GM12892 (cell line): ENCODE data around the gene DRAXIN.

Experiments
- DNase-seq: peaks from one replicate; pipeline ENCODE4 v3.0.0; 2011; ENCODE audit not compliant: insufficient read length
- FAIRE-seq: peaks from 2 replicates; lab custom pipeline; 2011; peaks lifted over from hg19 to GRCh38; lab: Jason Lieb, UNC
- POLR2A ChIP-seq: IDR thresholded peaks from 2 replicates; pipeline ENCODE4 v1.6.1; 2011; ENCODE audit warnings: low read depth, low read length, control low read depth
- POLR2AphosphoS5 ChIP-seq: IDR thresholded peaks from 2 replicates; pipeline ENCODE4 v1.6.1; 2011; ENCODE audit warnings: low read depth, low read length, control low read depth
- TAF1 ChIP-seq: IDR thresholded peaks from 2 replicates; pipeline ENCODE4 v1.6.1; 2011; ENCODE audit warnings: low read depth, mild to moderate bottlenecking, control low read depth, low read length, borderline replicate concordance

The DRAXIN gene

GRCh38 chr1:11668516-11668915 is 23.0 kb upstream of the DRAXIN start:
- FAIRE-seq (no peak), DNase-seq (no peak)
- TF ChIP-seq TAF1 (no peak), POLR2AphosphoS5 (no peak), POLR2A (no peak)

GRCh38 chr1:11670747-11671146 is 20.8 kb upstream of the DRAXIN start:
- peak; percentile 58 for FAIRE-seq
- no peak for TF ChIP-seq POLR2AphosphoS5
- no peak for TF ChIP-seq TAF1
- TF ChIP-seq POLR2A = no peak
- DNase-seq = no peak

DNA sequence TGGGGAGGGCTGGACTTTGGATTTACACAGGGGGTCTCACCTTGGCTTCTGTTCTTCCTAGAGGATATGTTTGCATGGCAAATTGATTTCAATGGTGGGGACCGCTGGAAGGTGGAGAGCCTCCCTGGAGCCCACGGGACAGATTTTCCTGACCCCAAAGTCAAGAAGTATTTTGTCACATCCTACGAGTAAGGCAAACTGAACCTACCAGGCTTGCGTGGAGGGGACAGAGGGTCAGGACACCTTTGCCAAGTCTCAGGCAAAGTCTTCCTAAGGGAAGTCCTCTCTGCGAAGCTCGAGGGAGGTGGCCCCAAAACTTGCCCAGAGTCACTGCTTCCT is 20.3 kb upstream of the DRAXIN start:
- FAIRE-seq (no peak), DNase-seq (no peak)
- no peak for TF ChIP-seq POLR2A
- no peak for TF ChIP-seq TAF1
- no peak for TF ChIP-seq POLR2AphosphoS5

GRCh38 chr1:11671544-11672286 is 19.8 kb upstream of the DRAXIN start:
- no peak for TF ChIP-seq TAF1
- peak; percentile 64; the same call in 1 of the 2 replicates for TF ChIP-seq POLR2AphosphoS5
- TF ChIP-seq POLR2A = no peak
- FAIRE-seq = no peak
- DNase-seq = no peak

DNA sequence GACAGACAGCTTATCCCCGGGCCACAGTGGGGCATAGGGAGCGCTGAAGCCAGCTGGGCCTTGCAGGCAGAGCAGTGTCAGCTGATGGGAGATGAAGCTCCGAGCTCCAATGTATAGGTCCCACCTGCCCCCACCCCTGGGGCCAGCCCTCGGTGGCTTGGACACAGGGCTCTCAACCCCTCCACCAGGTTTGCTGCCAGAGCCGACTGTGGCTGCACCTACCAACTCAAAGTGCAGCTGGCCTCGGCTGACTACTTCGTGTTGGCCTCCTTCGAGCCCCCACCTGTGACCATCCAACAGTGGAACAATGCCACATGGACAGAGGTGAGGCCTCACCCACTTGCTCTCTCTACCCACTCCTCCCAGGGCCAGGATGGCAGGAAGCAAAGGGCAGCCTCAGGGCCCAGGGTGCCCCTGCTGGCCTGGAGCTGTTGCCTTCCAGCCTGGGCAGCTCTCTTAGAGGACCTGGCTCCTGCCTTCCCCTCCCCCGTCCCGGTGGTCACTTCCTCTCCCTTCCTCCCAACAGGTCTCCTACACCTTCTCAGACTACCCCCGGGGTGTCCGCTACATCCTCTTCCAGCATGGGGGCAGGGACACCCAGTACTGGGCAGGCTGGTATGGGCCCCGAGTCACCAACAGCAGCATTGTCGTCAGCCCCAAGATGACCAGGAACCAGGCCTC is 18.3 kb upstream of the DRAXIN start:
- no peak for TF ChIP-seq POLR2A
- no peak for TF ChIP-seq POLR2AphosphoS5
- no peak for TF ChIP-seq TAF1
- no peak for DNase-seq
- no peak for FAIRE-seq

- DNase-seq (no peak), FAIRE-seq (no peak)
- no peak for TF ChIP-seq TAF1
- no peak for TF ChIP-seq POLR2AphosphoS5
- no peak for TF ChIP-seq POLR2A
Measured at GRCh38 chr1:11674488-11674887, 17.0 kb upstream of the DRAXIN start.

DNA sequence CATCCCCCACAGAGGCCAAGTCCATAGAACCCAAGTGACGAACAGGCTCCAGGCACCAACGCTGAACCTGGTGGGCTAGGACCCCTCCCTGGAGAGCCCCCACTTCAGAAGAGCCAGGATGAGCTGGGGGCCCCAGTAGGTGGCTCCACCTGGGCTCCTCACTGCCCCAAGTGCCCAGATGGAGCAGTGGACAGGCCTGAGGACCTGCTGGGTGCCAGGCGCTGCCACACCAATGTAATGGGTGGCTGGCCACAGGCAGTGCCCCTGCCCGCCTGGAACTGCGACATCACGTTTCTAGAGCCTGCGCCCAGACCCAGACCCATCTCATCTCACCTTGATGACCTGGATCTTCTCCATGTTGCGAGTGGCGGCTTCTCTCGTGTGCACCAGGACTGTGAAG is 16.2 kb upstream of the DRAXIN start:
- FAIRE-seq = no peak
- no peak for TF ChIP-seq POLR2AphosphoS5
- TF ChIP-seq TAF1 = no peak
- TF ChIP-seq POLR2A = no peak
- DNase-seq = no peak

DNA sequence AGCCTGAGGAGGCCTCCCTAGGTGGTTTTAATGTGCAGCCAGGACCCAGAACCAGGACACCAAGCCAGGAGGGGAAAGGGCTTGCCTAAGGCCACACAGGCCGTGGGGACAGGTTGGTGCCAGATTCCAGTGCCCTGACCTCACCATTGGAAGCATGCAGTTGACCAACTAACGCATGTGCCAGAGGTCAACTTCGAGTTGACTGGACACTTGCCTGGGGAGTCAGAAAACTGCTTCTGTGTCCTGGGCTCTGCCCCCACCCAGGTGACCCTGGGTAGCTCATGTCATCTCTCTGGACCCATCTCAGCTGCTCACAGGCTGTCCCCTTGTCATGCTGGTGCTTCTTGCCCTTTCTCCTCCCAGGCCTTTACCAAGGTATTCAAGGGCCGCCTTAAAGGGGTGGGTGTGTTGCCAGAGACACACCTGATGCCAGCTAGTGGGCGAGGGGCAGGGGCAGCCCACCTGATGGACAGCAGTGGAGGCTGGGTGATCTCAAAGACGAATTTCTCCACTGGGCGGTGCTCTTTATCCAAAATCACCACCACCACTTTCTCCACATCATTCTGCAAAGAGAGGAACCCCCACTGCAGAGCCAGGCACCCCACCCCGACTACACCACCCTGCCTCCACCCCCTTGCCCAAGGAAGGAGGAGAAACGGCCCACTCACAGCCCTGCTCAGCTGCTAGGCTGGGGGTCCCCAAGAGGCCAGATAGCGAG is 15.0 kb upstream of the DRAXIN start:
- no peak for DNase-seq
- no peak for TF ChIP-seq POLR2AphosphoS5
- no peak for TF ChIP-seq TAF1
- TF ChIP-seq POLR2A = no peak
- no peak for FAIRE-seq

GRCh38 chr1:11678442-11678841 is 13.1 kb upstream of the DRAXIN start:
- no peak for FAIRE-seq
- TF ChIP-seq POLR2AphosphoS5 (no peak), TAF1 (no peak), POLR2A (no peak)
- no peak for DNase-seq

DNA sequence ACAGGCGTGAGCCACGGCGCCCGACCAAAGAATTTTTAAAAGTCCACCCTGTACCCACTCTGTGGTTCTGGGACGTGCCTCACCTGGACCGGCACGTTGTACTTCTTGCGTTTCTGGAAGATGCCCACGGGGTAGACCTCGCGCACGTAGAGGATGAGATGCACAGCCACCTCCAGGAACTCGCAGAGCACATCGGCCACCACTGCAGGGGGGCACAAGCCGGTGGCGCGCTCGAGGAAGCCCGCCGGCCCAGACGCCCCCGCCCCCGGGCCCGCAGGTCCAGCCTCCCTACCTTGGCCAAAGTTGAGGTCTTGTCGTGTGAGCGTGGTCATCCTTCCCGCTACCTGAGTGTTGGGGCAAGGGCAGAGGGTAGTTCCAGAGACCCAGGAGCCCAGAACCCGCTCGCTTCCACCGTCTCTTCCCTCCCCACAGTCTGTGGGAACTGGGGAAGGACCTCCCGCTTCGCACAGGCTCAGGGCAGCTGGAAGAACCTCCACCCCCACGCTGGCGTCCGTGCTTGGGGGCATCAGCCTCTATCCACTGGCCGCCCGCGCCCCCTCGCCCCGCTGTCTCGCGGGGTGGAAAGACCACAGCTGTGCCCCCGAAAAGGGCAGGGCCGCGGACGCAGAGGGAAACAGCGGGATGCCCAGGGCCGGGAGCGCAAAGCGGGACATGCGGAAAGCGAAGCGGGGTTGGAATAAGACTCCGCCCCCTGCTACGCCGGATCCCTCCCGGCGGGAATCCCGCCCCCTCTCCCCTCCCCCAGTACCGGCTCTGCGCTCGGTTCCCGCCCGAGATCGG is 11.0 kb upstream of the DRAXIN start:
- no peak for DNase-seq
- peak; percentile 53 for FAIRE-seq
- TF ChIP-seq POLR2AphosphoS5 = no peak

DNA sequence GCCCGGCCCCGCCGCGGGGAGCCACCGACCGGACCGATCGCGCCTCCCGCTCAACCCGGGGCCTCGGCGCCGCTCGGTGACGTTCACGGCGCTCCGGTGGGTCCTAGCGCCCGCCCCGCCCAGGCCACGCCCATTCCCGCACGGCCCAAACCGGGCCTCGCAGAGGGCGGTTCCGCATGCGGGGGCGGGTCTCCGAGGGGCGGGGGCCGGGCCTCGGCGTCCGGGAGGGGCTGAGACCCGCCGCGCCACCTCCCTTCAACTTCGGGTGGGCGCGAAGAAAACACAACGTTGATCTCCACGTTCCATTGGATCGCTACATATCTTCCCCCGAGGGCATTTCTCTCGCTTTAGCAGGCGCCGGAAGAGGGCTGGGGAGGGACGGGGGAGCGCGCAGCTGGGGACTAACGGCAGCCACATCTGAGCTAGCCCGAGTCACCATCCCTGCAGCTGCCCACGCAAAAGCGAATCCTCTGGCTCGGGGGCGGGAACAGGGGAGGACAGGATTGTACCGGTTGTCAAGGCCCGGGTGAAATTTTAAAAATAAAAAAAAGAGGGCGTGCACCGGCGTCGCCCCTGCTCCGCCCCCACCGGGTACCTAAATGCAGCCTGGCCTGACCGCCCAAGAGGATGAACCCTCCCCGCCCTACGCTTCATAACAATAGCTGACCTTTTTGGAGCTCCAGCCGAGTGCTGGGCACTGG is 10.3 kb upstream of the DRAXIN start, which contains the start of gene MAD2L2:
TSS of gene MAD2L2 (minus strand) at position 78 of the 701 bp plus-strand sequence. CDS start 547 bp downstream, outside the sequence.
- FAIRE-seq (peak; percentile 93), DNase-seq (peak; percentile 96)
- peak; percentile 56; the same call in 1 of the 2 replicates for TF ChIP-seq POLR2AphosphoS5
- peak; percentile 71; the same call in 1 of the 2 replicates for TF ChIP-seq POLR2A
- TF ChIP-seq TAF1 = no peak
